ENCODE data around the gene LGR4. TPM values are rescaled to one million over a fixed set of nuclear protein-coding genes. Genes with fewer than 3 reads are reported as not detected.

Gene LGR4
- total and polyA plus RNA-seq, 3 donors from 2014 or later, result 33.0 to 120 (median 95.9) TPM

GRCh38 chr11:27427183-27427980 is 45.2 kb downstream of the LGR4 start:
- H3K27ac ChIP-seq, result no peak overlapping the region
- intact Hi-C loops (cut with DNase I; ENCODE audit: low total_unique reads), result no loop called here

DNA sequence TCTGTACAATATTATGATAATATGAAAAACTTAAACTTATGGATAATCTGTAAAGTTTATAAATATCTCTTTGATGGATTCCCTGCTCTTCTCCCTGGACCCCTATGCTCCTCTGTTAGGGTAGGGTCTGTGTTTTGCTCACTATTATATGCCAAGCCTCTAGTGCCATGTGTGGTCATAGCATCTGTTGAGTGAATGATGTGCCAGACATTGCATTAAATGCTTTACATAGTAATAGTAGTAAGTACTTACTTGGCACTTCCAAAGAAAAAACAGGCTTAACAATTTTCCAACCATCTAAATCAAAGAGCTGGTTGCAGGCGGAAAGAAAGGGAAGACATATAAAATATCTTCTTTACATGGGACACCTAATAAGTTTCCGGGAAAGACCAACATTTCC is 46.8 kb downstream of the LGR4 start:
- H3K27ac ChIP-seq, result no peak overlapping the region
- no peaks in the 10 kb centered on the region for H3K27me3 ChIP-seq
- H3K36me3 ChIP-seq (ENCODE audit: low read depth, missing control alignments), result no peaks in the 10 kb centered on the region
- TF ChIP-seq POLR2A (IDR thresholded peaks at IDR 0.05), result no peak
- TF ChIP-seq CTCF (IDR thresholded peaks at IDR 0.05), result no peak
- 91 to 96% methylated on average over 2 of the region's 2 CpGs for WGBS, 2 donors
- H3K4me1 ChIP-seq, result peaks cover 5% of the 10 kb centered on the region
- intact Hi-C loops (cut with DNase I; ENCODE audit: low total_unique reads), result no loop called here
- H3K4me3 ChIP-seq, result no peak overlapping the region
- DNase-seq, result no peak
- no peaks in the 10 kb centered on the region for H3K9me3 ChIP-seq

More at GRCh38 chr11:27427183-27427980, 45.2 kb downstream of the LGR4 start:
- WGBS, 2 donors, result 42 to 43% methylated on average over 7 of the region's 7 CpGs
- peaks cover 5% of the 10 kb centered on the region for H3K4me1 ChIP-seq
- TF ChIP-seq CTCF (IDR thresholded peaks at IDR 0.05), result no peak
- no peak for TF ChIP-seq POLR2A (IDR thresholded peaks at IDR 0.05)
- no peaks in the 10 kb centered on the region for H3K27me3 ChIP-seq
- H3K4me3 ChIP-seq, result no peak overlapping the region
- no peaks in the 10 kb centered on the region for H3K9me3 ChIP-seq
- no peaks in the 10 kb centered on the region for H3K36me3 ChIP-seq (ENCODE audit: low read depth, missing control alignments)
- no peak for DNase-seq

GRCh38 chr11:27423125-27423524 is 49.5 kb downstream of the LGR4 start:
- WGBS, 2 donors, result 87 to 94% methylated on average over 4 of the region's 4 CpGs
- Histone ChIP-seq H3K4me1 (peaks cover 5% of the 10 kb centered on the region), H3K36me3 (ENCODE audit: low read depth, missing control alignments) (no peaks in the 10 kb centered on the region), H3K4me3 (no peak overlapping the region), H3K27me3 (no peaks in the 10 kb centered on the region), H3K9me3 (no peaks in the 10 kb centered on the region), H3K27ac (no peak overlapping the region)
- TF ChIP-seq POLR2A (IDR thresholded peaks at IDR 0.05) (no peak), CTCF (IDR thresholded peaks at IDR 0.05) (no peak)
- intact Hi-C loops (cut with DNase I; ENCODE audit: low total_unique reads), result no loop called here
- no peak for DNase-seq

- H3K36me3 ChIP-seq (ENCODE audit: low read depth, missing control alignments), result no peaks in the 10 kb centered on the region
- DNase-seq, result no peak
- H3K27me3 ChIP-seq, result no peaks in the 10 kb centered on the region
- H3K27ac ChIP-seq, result no peak overlapping the region
- no peaks in the 10 kb centered on the region for H3K9me3 ChIP-seq
- TF ChIP-seq POLR2A (IDR thresholded peaks at IDR 0.05), result no peak
- no peak for TF ChIP-seq CTCF (IDR thresholded peaks at IDR 0.05)
- intact Hi-C loops (cut with DNase I; ENCODE audit: low total_unique reads), result no loop called here
- WGBS, 2 donors, result 60 to 63% methylated on average over 9 of the region's 9 CpGs
- H3K4me3 ChIP-seq, result no peak overlapping the region
- peaks cover 2% of the 10 kb centered on the region for H3K4me1 ChIP-seq
These were observed 50.6 kb downstream of the LGR4 start for GRCh38 chr11:27421819-27422494.

All from testis (tissue), 3 donors.